ENCODE results near the gene KIF11. TPM values are rescaled to one million over a fixed set of nuclear protein-coding genes. Genes with fewer than 3 reads are reported as not detected.

Gene KIF11
- total and polyA plus RNA-seq, 9 of the 15 experiments (the other 6 are each of a cell fraction or from before 2014, with no cell fraction given) = 11.3 to 54.4 (median 29.2) TPM

- no peak for TF ChIP-seq KLF1 (tag; IDR thresholded peaks at IDR 0.05)
- no peak for TF ChIP-seq HDAC8 (tag; IDR thresholded peaks at IDR 0.05)
- TF ChIP-seq POLR2AphosphoS5 (IDR thresholded peaks at IDR 0.05; ENCODE audit: control insufficient read depth, insufficient read depth, low read depth, low read length) = no peak
Observed at GRCh38 chr10:92574548-92575261, 18.2 kb upstream of the KIF11 start (continued).

DNA sequence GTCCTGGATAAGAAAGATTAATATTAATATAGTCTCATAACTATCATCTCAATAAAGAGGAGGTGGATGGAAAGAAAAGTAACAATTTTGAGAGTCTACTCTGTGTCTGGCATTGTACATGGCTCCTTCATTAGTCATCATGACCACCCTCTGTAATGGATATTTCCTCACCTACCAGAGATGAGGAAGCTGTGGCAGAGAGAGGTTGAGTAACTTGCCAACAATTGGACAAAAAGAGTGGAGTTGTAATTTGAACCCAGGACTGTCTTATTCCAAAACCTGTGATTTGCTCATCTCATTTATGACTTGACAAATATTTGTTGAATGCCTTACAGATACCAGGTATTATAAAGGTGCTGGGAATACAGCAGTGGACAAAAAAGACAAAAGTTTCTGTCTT, 17.0 kb upstream of the KIF11 start:
- Histone ChIP-seq H4K20me1 (replicated peaks; ENCODE audit: control insufficient read depth, insufficient read depth, low read length) (peaks cover 17% of the 10 kb centered on the region), H3K27me3 (ENCODE audit: control insufficient read depth in 2 of 2, insufficient read depth in 2 of 2, low read length in 2 of 2) (no peaks in the 10 kb centered on the region), H3K4me1 (replicated peaks in 1 of 2; ENCODE audit: control insufficient read depth in 2 of 2, insufficient read depth in 2 of 2, low read length in 2 of 2) (peaks cover 6 to 14% of the 10 kb centered on the region in 2 experiments; a peak in 3 of 5 replicates), H3K27ac (ENCODE audit: extremely low read depth, low read depth, low read length) (no peak overlapping the region), H3K36me3 (ENCODE audit: control insufficient read depth, insufficient read depth, low read length) (peaks cover 7% of the 10 kb centered on the region; the same call in 2 of the 3 replicates), H3K4me2 (ENCODE audit: insufficient read depth, low read length) (no peak overlapping the region), H3K9me1 (ENCODE audit: control insufficient read depth, insufficient read depth, low read length) (no peaks in the 10 kb centered on the region), H3K4me3 (no peak overlapping the region), H3K9ac (ENCODE audit: insufficient read depth in 1 of 2, low read depth in 2 of 2, low read length in 2 of 2) (no peak overlapping the region), H3K9me3 (replicated peaks; ENCODE audit: control insufficient read depth, insufficient read depth, low read depth, low read length) (no peaks in the 10 kb centered on the region), H2AFZ (ENCODE audit: low read depth, low read length) (no peak overlapping the region), H3K79me2 (ENCODE audit: control insufficient read depth, insufficient read depth, low read length) (peaks cover 45% of the 10 kb centered on the region)
- TF ChIP-seq, protein P1, sequence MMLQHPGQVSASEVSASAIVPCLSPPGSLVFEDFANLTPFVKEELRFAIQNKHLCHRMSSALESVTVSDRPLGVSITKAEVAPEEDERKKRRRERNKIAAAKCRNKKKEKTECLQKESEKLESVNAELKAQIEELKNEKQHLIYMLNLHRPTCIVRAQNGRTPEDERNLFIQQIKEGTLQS (IDR thresholded peaks at IDR 0.05) = peak; percentile 45
- TF ChIP-seq, protein P1 (CRISPR knock-in tag; conservative IDR thresholded peaks at IDR 0.05) = no peak
- TF ChIP-seq CEBPB (tag; IDR thresholded peaks at IDR 0.05) = 0 out of 2 replicates have a peak, but pooled peaks have one; percentile 36
- peak; percentile 42; the same call in 1 of the 2 replicates for TF ChIP-seq FOSL1 (tag; conservative IDR thresholded peaks at IDR 0.05)
- TF ChIP-seq ZNF134 (CRISPR knock-in tag; conservative IDR thresholded peaks at IDR 0.05) = no peak
- peak; percentile 18 for TF ChIP-seq RBM25 (IDR thresholded peaks at IDR 0.05; ENCODE audit: low read depth, low read length, severe bottlenecking)
- no peak for TF ChIP-seq ZBTB1 (CRISPR knock-in tag; IDR thresholded peaks at IDR 0.05; ENCODE audit: borderline replicate concordance, low read depth)
- CTCF ChIA-PET (ENCODE audit: low intra/inter-chr PET ratio) = interaction anchor here (0.7 kb wide), 1 partner anchor 58 kb away, joined by 3 read pairs; no protein-coding TSS in a partner anchor
- DNase-seq (ENCODE audit: extremely low read depth in 1 of 4, low spot score in 3 of 4) = no peak
- ATAC-seq = no peak
- FAIRE-seq = peak; percentile 11
- POLR2A ChIA-PET = interaction anchor here (0.6 to 2.5 kb wide), 3 partner anchors 8 to 181 kb away, joined by 3 to 14 read pairs (median 3); no protein-coding TSS in a partner anchor
- in situ Hi-C loops (cut with MboI) (loop anchor here (10.0 kb wide), 1 partner anchor 61 kb away; no protein-coding TSS in a partner anchor), intact Hi-C loops (cut with micrococcal nuclease) (loop anchor here (10.0 kb wide), 1 partner anchor 191 kb away; no protein-coding TSS in a partner anchor)
- BruUV-seq (replicated peaks) = no TSS peak

Data from K562 (cell line).